Measurements from ENCODE around the gene RNF151. TPM values are rescaled to one million over a fixed set of nuclear protein-coding genes. Genes with fewer than 3 reads are reported as not detected.

Gene RNF151
- total RNA-seq, 2 donors from 2014 or later, result 0.44 TPM; not detected in 1

DNA sequence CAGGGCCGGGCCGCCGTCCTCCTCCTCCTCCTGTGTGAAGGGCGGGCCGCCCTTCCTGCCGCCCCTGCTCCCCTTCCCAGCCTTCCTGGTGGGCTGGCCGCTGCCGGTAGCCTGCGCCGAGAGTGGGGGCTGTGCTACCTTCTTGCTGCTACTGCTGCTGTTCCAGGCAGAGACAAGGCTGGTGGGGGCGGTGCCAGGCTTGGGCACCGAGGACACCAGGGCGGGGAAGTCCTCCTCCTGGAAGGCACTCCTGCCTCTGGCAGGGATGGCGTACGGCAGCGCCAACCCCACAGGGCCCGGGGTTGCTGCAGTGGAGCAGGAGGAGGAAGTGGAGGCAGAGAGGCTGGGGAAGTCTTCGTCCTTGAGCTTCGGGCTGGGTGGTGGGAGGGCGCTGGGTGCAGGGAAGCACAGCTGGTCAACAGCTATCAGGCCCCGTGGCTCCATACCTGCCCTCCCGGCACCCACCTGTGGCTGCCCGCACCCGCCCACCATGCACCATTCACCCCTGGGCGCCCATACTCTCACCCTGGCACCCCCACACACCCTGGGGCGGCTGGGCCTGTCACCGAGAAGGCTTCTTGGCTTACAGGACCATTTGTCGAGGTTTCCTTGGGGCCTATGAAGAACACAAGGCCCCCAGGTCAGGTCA, 33.3 kb downstream of the RNF151 start:
- H3K9ac ChIP-seq (ENCODE audit: extremely low read depth, low read length, poor library complexity, severe bottlenecking), result no peak overlapping the region

DNA sequence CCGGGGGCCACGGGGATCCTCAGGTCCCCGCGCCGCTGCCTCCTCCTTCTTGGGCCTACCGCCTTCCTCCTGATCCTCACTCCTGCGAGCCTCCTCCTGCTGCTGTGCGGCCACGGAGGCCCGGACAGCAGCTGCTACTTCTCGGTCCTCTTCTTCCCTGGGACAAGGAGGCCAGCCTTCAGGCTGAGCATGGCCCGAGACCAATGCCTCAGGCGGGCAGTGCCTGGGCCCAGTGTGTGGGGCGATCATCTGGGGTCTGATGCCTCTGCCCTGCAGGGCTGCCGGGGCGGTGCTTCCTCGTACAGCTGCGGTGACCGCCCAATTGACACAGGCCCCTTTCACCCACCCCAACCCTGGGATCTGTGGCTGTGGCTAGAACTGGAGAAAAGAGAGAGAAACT, 34.4 kb downstream of the RNF151 start:
- H3K27me3 ChIP-seq (ENCODE audit: control insufficient read depth, insufficient read depth, low read length, poor library complexity, severe bottlenecking), result no peaks in the 10 kb centered on the region
- TF ChIP-seq, protein P1, sequence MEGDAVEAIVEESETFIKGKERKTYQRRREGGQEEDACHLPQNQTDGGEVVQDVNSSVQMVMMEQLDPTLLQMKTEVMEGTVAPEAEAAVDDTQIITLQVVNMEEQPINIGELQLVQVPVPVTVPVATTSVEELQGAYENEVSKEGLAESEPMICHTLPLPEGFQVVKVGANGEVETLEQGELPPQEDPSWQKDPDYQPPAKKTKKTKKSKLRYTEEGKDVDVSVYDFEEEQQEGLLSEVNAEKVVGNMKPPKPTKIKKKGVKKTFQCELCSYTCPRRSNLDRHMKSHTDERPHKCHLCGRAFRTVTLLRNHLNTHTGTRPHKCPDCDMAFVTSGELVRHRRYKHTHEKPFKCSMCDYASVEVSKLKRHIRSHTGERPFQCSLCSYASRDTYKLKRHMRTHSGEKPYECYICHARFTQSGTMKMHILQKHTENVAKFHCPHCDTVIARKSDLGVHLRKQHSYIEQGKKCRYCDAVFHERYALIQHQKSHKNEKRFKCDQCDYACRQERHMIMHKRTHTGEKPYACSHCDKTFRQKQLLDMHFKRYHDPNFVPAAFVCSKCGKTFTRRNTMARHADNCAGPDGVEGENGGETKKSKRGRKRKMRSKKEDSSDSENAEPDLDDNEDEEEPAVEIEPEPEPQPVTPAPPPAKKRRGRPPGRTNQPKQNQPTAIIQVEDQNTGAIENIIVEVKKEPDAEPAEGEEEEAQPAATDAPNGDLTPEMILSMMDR (conservative IDR thresholded peaks at IDR 0.05), result no peak
- Mint-ChIP-seq H3K9me3 (no peaks in the 10 kb centered on the region), H3K27ac (no peak overlapping the region), H3K36me3 (ENCODE audit: low read depth) (peaks cover 25% of the 10 kb centered on the region), H3K4me1 (peaks cover 2% of the 10 kb centered on the region), H3K4me3 (no peak overlapping the region), H3K27me3 (ENCODE audit: insufficient read depth) (no peaks in the 10 kb centered on the region)
- peaks cover 40% of the 10 kb centered on the region for H3K36me3 ChIP-seq (ENCODE audit: control insufficient read depth, insufficient read depth, low read length)
- WGBS, 2 experiments (ENCODE audit: insufficient coverage in 1 of 2, insufficient read length in 1 of 2), result 97 to 100% methylated on average over 5 to 19 of the region's 19 CpGs
- H3K27ac ChIP-seq (ENCODE audit: low read depth, low read length), result no peak overlapping the region
- no peak overlapping the region for H3K4me3 ChIP-seq (ENCODE audit: low read length)
- H3K9ac ChIP-seq (ENCODE audit: extremely low read depth, low read length, poor library complexity, severe bottlenecking), result no peak overlapping the region
- no peaks in the 10 kb centered on the region for H3K9me3 ChIP-seq (ENCODE audit: control insufficient read depth, low read length)
- H3K4me1 ChIP-seq (ENCODE audit: control insufficient read depth, insufficient read depth, low read length), result peaks cover 5% of the 10 kb centered on the region
- no peak for DNase-seq

More for the DNA sequence above, 33.3 kb downstream of the RNF151 start:
- Histone ChIP-seq H3K4me3 (ENCODE audit: low read length) (no peak overlapping the region), H3K36me3 (ENCODE audit: control insufficient read depth, insufficient read depth, low read length) (peaks cover 40% of the 10 kb centered on the region), H3K9me3 (ENCODE audit: control insufficient read depth, low read length) (no peaks in the 10 kb centered on the region), H3K27me3 (ENCODE audit: control insufficient read depth, insufficient read depth, low read length, poor library complexity, severe bottlenecking) (no peaks in the 10 kb centered on the region), H3K4me1 (ENCODE audit: control insufficient read depth, insufficient read depth, low read length) (peaks cover 3% of the 10 kb centered on the region), H3K27ac (ENCODE audit: low read depth, low read length) (no peak overlapping the region)
- WGBS, 2 experiments (ENCODE audit: insufficient coverage in 1 of 2, insufficient read length in 1 of 2), result 95 to 96% methylated on average over 7 to 28 of the region's 28 CpGs
- H3K27me3 Mint-ChIP-seq (ENCODE audit: insufficient read depth), result no peaks in the 10 kb centered on the region
- H3K36me3 Mint-ChIP-seq (ENCODE audit: low read depth), result peaks cover 30% of the 10 kb centered on the region
- TF ChIP-seq, protein P1 (conservative IDR thresholded peaks at IDR 0.05), result no peak
- DNase-seq, result no peak
- H3K27ac Mint-ChIP-seq, result no peak overlapping the region
- H3K9me3 Mint-ChIP-seq, result no peaks in the 10 kb centered on the region
- H3K4me1 Mint-ChIP-seq, result no peaks in the 10 kb centered on the region
- no peak overlapping the region for H3K4me3 Mint-ChIP-seq

DNA sequence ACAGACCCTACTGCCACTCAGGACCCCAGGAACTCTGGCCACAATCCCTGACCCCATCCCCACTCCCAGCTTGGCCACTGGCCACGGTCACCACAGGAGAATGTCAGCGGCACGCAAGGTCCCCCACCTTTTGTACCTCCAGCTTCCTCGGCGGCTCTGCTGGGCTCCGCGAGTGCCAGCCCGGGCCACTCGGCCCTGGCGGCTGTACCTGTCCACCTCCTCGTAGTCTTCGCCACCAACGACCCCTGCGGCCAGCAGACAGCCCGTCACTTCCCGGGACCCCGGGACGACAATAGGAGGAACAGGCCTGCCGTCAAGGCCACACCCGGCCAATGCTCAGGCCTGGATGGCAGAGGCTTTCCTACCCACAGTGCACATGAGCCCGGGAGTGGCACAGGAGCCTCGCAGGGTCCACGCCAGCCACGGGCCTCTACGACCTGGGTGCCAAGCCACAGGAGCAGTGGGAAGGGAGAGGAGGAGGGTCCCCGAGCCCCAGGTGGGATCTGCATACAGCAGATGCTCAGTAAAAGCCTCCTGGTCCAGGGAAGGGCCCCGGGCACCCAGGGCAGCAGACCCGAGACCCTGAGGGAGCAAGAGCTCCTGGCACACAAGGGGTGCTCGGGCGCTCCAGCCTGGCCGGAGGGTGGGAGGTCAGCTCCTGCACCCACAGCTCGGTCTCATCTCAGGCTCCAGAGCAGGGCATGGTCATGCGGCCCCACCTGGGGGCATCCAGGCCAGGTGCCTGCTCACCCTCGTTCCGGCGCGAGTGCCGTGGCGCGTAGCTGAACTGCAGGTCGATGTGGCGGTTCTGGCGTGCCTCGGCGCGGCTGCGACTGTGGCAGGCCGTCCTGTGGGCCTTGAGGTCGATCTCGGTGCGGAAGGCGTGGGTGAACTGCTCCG, 35.0 kb downstream of the RNF151 start:
- no peaks in the 10 kb centered on the region for H3K27me3 Mint-ChIP-seq (ENCODE audit: insufficient read depth)
- TF ChIP-seq, protein P1 (conservative IDR thresholded peaks at IDR 0.05), result no peak
- no peaks in the 10 kb centered on the region for H3K9me3 ChIP-seq (ENCODE audit: control insufficient read depth, low read length)
- no peaks in the 10 kb centered on the region for H3K9me3 Mint-ChIP-seq
- peaks cover 40% of the 10 kb centered on the region for H3K36me3 ChIP-seq (ENCODE audit: control insufficient read depth, insufficient read depth, low read length)
- H3K4me1 ChIP-seq (ENCODE audit: control insufficient read depth, insufficient read depth, low read length), result peaks cover 9% of the 10 kb centered on the region
- 93 to 95% methylated on average over 37 to 53 of the region's 53 CpGs for WGBS, 2 experiments (ENCODE audit: insufficient coverage in 1 of 2, insufficient read length in 1 of 2)
- H3K4me3 ChIP-seq (ENCODE audit: low read length), result no peak overlapping the region
- H3K27ac Mint-ChIP-seq, result no peak overlapping the region
- H3K4me1 Mint-ChIP-seq, result peaks cover 7% of the 10 kb centered on the region
- H3K4me3 Mint-ChIP-seq, result no peak overlapping the region
- no peak overlapping the region for H3K9ac ChIP-seq (ENCODE audit: extremely low read depth, low read length, poor library complexity, severe bottlenecking)
- H3K27me3 ChIP-seq (ENCODE audit: control insufficient read depth, insufficient read depth, low read length, poor library complexity, severe bottlenecking), result no peaks in the 10 kb centered on the region
- DNase-seq, result no peak
- H3K36me3 Mint-ChIP-seq (ENCODE audit: low read depth), result peaks cover 25% of the 10 kb centered on the region
- no peak overlapping the region for H3K27ac ChIP-seq (ENCODE audit: low read depth, low read length)

Measured in endodermal cell (in vitro differentiated cells).